Stimulated activated CD4-positive, alpha-beta T cell treated with anti-CD3 and anti-CD28 coated beads, Interleukin-12 subunit alpha, Interleukin-12 subunit beta, amount 100 ng/mL, for 4 hours (primary cell): ENCODE results near the gene FRAT2.
A peak's percentile ranks its signal among the peaks of the same experiment; 100 is the strongest.

Experiments used
- DNase-seq: peaks from one replicate; pipeline ENCODE4 v3.0.0-alpha.2; 2020

The FRAT2 gene

GRCh38 chr10:97334370-97335175, at the start of gene FRAT2:
Gene FRAT2, minus strand, starts transcription at chr10:97334729. Its CDS starts 157 bp downstream, at chr10:97334572.
- peak; percentile 83 for DNase-seq

GRCh38 chr10:97384156-97384555, 49.6 kb upstream of the FRAT2 start:
- DNase-seq = no peak

- no peak for DNase-seq
Measured at GRCh38 chr10:97383159-97383558, 48.6 kb upstream of the FRAT2 start.

- DNase-seq = no peak
Measured at GRCh38 chr10:97381626-97382025, 47.1 kb upstream of the FRAT2 start.

- DNase-seq = no peak
Measured at GRCh38 chr10:97380516-97380915, 46.0 kb upstream of the FRAT2 start.

- no peak for DNase-seq
Measured at GRCh38 chr10:97378933-97379921, 44.7 kb upstream of the FRAT2 start.

- no peak for DNase-seq
Measured at GRCh38 chr10:97376413-97376812, 41.9 kb upstream of the FRAT2 start.

GRCh38 chr10:97373456-97373855, 38.9 kb upstream of the FRAT2 start:
- no peak for DNase-seq

GRCh38 chr10:97372233-97372875, 37.8 kb upstream of the FRAT2 start:
- no peak for DNase-seq

- no peak for DNase-seq
Measured at GRCh38 chr10:97371696-97372095, 37.2 kb upstream of the FRAT2 start.

- no peak for DNase-seq
Measured at GRCh38 chr10:97367126-97367649, 32.7 kb upstream of the FRAT2 start.

GRCh38 chr10:97366572-97366971, 32.0 kb upstream of the FRAT2 start:
- DNase-seq = no peak

GRCh38 chr10:97365761-97366351, 31.3 kb upstream of the FRAT2 start:
- no peak for DNase-seq

GRCh38 chr10:97363071-97363470, 28.5 kb upstream of the FRAT2 start:
- no peak for DNase-seq

GRCh38 chr10:97362310-97363033, 27.9 kb upstream of the FRAT2 start:
- DNase-seq = no peak

- no peak for DNase-seq
Measured at GRCh38 chr10:97361537-97361901, 27.0 kb upstream of the FRAT2 start.

GRCh38 chr10:97360705-97361536, 26.4 kb upstream of the FRAT2 start:
- DNase-seq = no peak

GRCh38 chr10:97358781-97359180, 24.3 kb upstream of the FRAT2 start:
- DNase-seq = no peak

- DNase-seq = no peak
Measured at GRCh38 chr10:97358349-97358748, 23.8 kb upstream of the FRAT2 start.

GRCh38 chr10:97356918-97357317, 22.4 kb upstream of the FRAT2 start:
- no peak for DNase-seq

GRCh38 chr10:97356318-97356914, 21.9 kb upstream of the FRAT2 start:
- no peak for DNase-seq
